ENCODE data around the gene HINT1. TPM values are rescaled to one million over a fixed set of nuclear protein-coding genes. Genes with fewer than 3 reads are reported as not detected.
A peak's percentile ranks its signal among the peaks of the same experiment; 100 is the strongest.

Gene HINT1
- total RNA-seq, 4 donors from 2014 or later = 198 to 422 (median 249) TPM

DNA sequence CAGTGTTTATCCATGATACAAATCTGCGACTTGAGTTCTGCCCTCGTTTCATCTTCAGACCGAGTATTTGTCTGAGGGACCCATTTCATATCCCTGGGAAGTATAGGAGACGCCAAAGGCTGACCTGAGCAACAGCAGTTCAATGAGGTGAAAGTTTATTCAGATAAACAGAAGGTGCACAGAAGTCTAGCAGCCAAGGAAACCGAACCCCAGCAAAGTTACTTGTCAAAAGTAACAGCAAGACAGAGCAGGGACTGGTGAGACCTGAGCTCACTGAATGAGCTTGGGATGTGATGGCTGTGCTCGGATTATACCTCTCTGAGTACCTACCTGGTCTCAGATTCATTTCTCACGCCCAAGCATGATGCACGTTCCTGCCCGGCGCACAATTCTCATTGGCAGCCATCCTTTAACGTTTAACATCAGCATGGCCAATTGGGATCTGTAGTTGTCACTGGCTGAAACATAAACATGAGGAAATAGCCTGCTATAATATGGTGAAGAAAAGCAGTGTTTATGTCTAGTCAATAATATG, 6.3 kb upstream of the HINT1 start:
- no peak for DNase-seq
- Histone ChIP-seq H3K27ac (peak overlapping the region; percentile 66 to 86 (median 84)), H3K4me3 (peak overlapping the region; percentile 46 to 81 (median 68)), H3K36me3 (no peaks in the 10 kb centered on the region), H3K27me3 (no peaks in the 10 kb centered on the region), H3K9me3 (no peaks in the 10 kb centered on the region), H3K4me1 (peaks cover 0 to 13% (median 0%) of the 10 kb centered on the region in 4 donors)
- TF ChIP-seq, protein P1, sequence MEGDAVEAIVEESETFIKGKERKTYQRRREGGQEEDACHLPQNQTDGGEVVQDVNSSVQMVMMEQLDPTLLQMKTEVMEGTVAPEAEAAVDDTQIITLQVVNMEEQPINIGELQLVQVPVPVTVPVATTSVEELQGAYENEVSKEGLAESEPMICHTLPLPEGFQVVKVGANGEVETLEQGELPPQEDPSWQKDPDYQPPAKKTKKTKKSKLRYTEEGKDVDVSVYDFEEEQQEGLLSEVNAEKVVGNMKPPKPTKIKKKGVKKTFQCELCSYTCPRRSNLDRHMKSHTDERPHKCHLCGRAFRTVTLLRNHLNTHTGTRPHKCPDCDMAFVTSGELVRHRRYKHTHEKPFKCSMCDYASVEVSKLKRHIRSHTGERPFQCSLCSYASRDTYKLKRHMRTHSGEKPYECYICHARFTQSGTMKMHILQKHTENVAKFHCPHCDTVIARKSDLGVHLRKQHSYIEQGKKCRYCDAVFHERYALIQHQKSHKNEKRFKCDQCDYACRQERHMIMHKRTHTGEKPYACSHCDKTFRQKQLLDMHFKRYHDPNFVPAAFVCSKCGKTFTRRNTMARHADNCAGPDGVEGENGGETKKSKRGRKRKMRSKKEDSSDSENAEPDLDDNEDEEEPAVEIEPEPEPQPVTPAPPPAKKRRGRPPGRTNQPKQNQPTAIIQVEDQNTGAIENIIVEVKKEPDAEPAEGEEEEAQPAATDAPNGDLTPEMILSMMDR (IDR thresholded peaks at IDR 0.05) = no peak
- no peak for TF ChIP-seq POLR2A (IDR thresholded peaks at IDR 0.05)

- peaks cover 0 to 16% (median under 1%) of the 10 kb centered on the region in 4 donors for H3K4me1 ChIP-seq
- no peaks in the 10 kb centered on the region for H3K27me3 ChIP-seq
- H3K9me3 ChIP-seq = no peaks in the 10 kb centered on the region
- H3K4me3 ChIP-seq = peak within 1 kb of the TSS; percentile 46 to 81 (median 68)
- no peaks in the 10 kb centered on the region for H3K36me3 ChIP-seq
- DNase-seq = peak; percentile 92 to 99 (median 96)
- peak within 1 kb of the TSS; percentile 66 to 86 (median 84) for H3K27ac ChIP-seq
- TF ChIP-seq, protein P1 (IDR thresholded peaks at IDR 0.05) = peak in 2 of 6 experiments; percentile 6 to 17
- peak; percentile 44 to 77 for TF ChIP-seq POLR2A (IDR thresholded peaks at IDR 0.05)
Measured at GRCh38 chr5:131170540-131171275, 5.7 kb upstream of the HINT1 start, which contains the start of gene LYRM7. TSS of gene LYRM7 (plus strand) at chr5:131170944. CDS start at chr5:131171021, 77 bp downstream.

- Histone ChIP-seq H3K9me3 (no peaks in the 10 kb centered on the region), H3K4me1 (peaks cover 0 to 19% (median 2%) of the 10 kb centered on the region in 4 donors), H3K27ac (peak overlapping the region; percentile 31 to 86 (median 84)), H3K36me3 (no peaks in the 10 kb centered on the region), H3K27me3 (no peaks in the 10 kb centered on the region), H3K4me3 (peak overlapping the region; percentile 46 to 81 (median 68))
- no peak for DNase-seq
- TF ChIP-seq, protein P1 (IDR thresholded peaks at IDR 0.05) = no peak
- no peak for TF ChIP-seq POLR2A (IDR thresholded peaks at IDR 0.05)
Measured at GRCh38 chr5:131169810-131170539, 4.9 kb upstream of the HINT1 start.

DNA sequence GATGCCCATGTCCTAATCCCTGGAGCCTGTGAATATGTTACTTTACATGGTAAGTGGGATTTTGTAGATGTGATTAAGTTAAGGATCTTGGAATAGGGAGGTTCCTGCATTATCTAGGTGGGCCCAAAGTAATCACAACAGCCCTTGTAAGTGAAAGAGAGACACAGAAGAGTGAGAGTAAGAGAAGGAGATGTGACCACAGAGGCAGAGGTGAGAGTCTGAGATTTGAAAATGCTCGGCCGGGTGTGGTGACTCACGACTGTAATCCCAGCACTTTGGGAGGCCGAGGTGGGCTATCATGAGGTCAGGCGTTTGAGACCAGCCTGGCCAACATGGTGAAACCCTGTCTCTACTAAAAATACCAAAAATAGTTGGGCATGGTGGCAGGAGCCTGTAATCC, 2.6 kb upstream of the HINT1 start:
- Histone ChIP-seq H3K27me3 (no peaks in the 10 kb centered on the region), H3K36me3 (peaks cover 0 to 1% (median 0%) of the 10 kb centered on the region in 3 donors), H3K9me3 (no peaks in the 10 kb centered on the region), H3K4me3 (no peak overlapping the region), H3K4me1 (peaks cover 0 to 28% (median 7%) of the 10 kb centered on the region in 4 donors), H3K27ac (no peak overlapping the region)
- no peak for TF ChIP-seq POLR2A (IDR thresholded peaks at IDR 0.05)
- TF ChIP-seq, protein P1 (IDR thresholded peaks at IDR 0.05) = no peak
- no peak for DNase-seq

Measured in Peyer's patch (tissue), 4 donors.